CD4-positive, alpha-beta T cell treated with Interleukin-1 beta for 1 hour (primary cell): ENCODE results near the gene AKT3.
"Not testable (repeated sequence)": the region's sequence is repeated elsewhere in the genome, so short reads cannot be mapped to it uniquely, and the experiment has no call there.

ENCODE experiments used
- DNase-seq, 2 donors: peaks; one replicate each; pipeline ENCODE4 v3.0.0-alpha.2; 2020 to 2022

The AKT3 gene

DNA sequence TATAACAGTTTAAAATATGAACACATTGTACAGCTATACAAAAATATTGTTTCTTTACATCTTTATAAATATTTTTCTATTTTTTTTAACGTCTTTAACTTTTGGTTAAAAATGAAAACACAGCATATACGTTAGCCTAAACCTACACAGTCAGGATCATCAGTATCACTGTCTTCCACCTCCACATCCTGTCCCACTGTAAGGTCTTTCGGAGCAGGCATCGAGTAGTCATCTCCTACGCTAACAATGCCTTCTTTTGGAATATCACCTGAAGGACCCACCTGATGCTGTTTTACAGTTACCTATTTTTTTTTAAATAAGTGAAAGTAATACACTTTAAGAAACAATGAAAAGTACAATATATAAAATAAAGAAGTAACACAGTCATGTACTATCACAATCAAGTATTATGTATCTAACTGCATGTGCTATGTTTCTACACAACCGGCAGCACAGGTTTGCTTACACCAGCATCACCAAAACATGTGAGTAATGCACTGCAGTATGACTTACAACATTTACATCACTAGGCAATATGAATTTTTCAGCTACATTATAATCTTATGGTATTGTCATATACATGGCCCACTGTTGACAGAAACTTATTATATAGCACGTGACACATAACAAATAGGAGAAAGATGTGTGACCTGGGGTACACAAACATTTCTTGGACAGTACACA is 254.4 kb downstream of the AKT3 start:
- DNase-seq = peak in 1 of 2 donors; percentile 14

DNA sequence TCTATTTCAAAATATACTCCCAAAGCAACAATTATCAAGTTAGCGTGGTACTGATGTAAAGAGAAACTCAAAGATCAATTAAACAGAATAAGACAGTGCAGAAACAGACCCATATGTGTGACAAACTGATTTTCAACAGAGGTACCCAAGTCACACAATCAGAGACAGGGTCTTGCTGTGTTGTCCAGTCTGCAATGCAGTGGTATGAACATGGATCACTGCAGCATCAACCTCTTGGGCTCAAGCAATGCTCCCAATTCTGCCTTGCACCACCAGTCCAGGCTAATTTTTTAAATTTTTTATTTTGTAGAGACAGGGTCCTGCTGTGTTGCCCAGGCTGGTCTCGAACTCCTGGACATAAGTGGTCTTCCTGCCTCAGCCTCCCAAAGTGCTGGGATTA is 255.6 kb downstream of the AKT3 start:
- DNase-seq = no peak

- not testable (repeated sequence) for DNase-seq
Measured at GRCh38 chr1:243589286-243589685, 260.8 kb downstream of the AKT3 start.

DNA sequence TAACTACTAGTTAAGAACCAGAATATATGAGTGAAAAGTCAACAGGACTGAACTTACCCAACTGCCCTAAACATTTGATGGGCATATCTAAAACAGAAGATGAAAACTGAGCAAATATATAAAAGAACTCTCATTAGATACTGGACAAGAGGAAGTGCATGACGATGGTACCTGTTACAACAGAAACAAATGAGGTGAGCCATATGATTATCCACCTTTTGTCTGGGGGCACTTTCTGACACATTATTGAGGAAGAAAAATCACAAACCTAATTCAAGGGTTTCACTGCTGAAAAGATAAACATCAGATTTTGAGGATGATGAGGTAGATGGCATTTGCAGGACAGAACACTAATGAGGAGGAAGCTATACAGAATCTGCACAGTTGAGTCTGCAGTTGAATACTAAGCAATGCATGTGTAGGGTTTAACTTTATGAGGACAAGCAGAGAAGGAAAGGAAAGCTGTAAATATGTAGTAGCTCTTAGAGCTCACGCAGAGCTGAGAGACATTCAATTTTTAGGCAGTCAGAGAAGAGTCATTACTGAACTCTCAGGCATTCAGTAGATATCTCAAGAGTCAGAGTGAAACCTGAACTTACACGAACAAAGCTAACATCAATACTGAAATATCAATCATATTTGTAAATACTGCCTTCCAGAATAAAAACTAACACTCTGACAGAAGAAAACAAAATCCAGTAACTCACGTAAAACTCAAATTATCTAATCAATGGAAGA is 262.1 kb downstream of the AKT3 start:
- no peak for DNase-seq

DNA sequence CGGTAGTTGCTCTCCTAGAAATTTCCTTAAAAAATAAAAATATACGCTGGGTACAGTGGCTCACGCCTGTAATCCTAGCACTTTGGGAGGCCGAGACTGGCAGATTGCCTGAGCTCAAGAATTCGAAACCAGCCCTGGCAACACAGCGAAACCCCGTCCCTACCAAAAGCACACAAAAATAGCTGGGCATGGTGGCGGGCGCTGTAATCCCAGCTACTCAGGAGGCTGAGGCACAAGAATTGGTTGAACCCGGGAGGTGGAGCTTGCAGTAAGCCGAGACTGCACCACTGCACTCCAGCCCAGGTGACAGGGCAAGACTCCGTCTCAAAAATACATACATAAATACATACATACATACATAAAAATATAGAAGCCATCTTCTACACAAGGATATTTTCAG is 262.8 kb downstream of the AKT3 start:
- DNase-seq = no peak

- no peak for DNase-seq
Measured at GRCh38 chr1:243585982-243586381, 264.1 kb downstream of the AKT3 start.

GRCh38 chr1:243582326-243582725 is 267.7 kb downstream of the AKT3 start:
- DNase-seq = no peak

DNA sequence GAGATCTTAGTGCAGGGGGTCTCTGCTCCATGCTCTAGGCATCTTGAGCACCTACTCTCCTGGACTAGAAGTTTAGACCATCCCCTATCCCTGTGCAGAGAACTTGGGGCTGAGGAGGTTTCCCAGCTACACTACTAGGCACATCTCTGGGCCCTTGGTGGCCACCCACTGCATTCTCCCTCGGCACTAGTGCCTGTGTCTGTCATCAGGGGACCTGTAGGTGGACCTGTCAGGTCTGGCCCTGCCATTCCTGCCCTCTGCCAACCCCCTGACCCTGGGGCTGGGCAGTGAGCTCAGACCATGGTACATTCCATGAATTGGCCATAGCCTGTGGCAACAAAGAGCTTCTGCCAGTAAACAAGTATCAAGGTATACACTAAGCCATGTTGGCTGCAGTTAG is 269.1 kb downstream of the AKT3 start:
- no peak for DNase-seq

- DNase-seq = no peak
Measured at GRCh38 chr1:243580072-243580471, 270.0 kb downstream of the AKT3 start.

GRCh38 chr1:243575070-243575469 is 275.0 kb downstream of the AKT3 start:
- no peak for DNase-seq

GRCh38 chr1:243572940-243573339 is 277.1 kb downstream of the AKT3 start:
- no peak for DNase-seq

DNA sequence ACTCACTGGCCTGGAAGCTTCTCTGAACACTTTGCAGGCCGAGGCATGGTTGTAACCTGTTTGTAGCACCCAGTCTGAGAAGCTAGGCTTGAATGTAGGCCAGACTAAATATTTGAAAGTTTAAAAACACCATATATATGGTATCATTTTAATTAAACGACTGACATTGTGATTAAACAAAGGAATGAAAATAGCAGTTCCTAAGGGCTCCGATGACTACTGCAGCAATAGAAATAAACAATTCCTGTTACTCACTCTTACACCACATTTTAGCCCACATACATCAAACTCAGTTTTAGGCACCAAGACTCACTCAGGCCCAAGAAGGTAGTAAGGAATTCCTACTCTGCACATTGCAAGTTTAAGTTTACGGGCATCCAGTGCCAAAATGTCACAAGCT is 281.2 kb downstream of the AKT3 start:
- DNase-seq = no peak

GRCh38 chr1:243564814-243565213 is 285.2 kb downstream of the AKT3 start:
- DNase-seq = no peak

DNA sequence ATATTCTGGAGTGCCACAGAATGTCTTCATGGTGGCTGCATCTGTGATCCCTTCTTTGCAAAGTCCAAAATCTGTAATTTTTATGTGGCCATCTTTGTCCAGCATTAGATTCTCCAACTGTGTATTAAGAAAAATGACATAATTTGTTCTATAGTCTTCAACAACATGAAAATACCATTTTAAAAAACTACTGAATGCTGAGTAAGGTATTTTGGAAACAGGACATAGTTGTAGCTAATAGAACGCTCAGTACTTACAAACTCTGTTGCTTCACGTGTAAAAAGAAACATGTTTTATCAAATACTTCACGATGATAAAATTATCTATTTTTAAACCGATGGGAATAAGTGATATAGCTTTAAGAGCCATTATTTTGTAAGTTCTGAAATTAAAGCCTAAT is 286.3 kb downstream of the AKT3 start:
- no peak for DNase-seq

DNA sequence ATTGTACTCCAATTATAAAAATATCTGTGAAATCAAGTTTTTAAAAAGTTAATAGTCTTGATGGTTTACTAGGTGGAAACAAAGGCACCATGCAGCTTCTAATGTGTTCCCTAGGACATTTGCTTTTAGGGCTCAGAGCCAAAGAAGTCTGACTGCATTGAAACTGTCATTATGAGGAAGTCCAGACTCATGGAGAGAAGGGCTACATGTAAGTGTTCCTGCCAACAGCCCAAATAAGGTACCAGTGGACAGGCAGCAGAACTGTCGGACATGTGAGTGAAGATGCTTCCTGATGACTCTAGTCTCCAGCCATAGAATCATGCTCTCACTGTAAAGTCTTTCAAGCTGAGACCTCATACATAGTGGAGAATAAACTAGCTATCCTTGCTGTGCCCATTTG is 287.6 kb downstream of the AKT3 start:
- no peak for DNase-seq

DNA sequence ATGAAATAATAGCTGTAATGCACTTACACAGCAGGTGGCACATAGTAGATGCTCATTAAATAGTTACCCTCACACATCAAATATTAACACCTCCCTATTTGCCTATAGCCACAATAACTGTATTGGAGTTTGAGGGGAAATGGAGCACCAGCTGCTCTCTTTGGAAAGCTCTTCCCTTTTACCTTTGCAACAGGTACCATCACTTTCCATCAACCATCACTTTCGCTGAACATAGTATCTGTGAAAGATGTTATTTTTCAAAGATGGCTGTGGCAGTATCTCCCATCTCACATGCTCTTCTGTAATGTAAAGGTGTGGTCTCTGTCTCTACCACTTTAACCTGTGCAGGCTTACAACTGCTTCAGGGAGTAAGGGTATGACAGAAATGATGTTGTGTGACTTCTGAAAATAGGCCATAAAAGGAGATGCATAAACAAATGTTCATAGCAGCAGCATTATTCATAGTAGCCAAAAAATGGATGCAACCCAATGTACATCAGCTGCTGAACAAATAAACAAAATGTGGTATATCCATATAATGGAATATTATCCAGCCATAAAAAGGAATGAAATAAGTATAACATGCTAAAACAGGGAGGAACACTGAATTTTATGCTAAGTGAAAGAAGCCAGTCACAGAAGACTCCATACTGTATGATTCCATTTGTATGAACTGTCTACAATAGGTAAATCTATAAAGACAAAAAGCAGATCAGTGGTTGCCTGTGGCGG is 288.3 kb downstream of the AKT3 start:
- no peak for DNase-seq

GRCh38 chr1:243559575-243560162 is 290.4 kb downstream of the AKT3 start:
- no peak for DNase-seq

- no peak for DNase-seq
Measured at GRCh38 chr1:243558576-243558975, 291.5 kb downstream of the AKT3 start.

DNA sequence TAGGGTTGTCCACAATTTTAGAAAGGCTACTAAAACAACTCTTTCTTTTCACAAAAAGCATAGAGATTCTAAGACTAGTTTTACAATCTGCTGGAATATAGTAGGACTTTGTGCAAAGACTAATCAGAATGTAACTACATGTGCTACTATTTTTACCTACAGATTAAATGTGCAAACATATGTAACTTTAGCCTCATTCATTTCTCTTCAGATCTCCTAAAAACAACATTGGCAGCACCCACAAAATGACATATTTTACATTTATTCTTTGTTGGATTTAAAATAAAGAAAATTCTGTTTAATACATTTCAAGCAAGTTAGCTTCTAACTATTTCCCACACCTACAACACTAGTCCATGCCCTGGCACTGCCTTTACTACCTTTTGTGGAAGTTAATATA is 292.2 kb downstream of the AKT3 start:
- DNase-seq = no peak

DNA sequence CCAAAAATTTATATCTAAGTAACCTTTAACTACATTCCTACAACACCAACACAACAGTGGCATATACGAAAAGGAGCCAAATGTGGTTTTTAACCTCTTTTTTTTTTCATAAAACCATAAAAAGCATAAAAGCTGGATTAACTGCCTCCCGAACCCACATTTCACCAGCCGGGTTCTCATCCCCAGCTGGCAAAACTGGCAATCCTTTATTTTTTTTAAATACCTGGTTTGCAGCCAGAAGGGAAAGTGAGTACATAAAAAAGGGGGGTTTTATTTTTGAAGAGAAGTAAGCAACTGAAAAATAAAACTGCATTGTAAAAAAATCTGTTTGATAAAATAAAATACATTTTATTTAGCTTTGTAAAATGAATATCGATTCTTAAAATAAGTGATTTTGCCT is 295.4 kb downstream of the AKT3 start:
- no peak for DNase-seq

DNA sequence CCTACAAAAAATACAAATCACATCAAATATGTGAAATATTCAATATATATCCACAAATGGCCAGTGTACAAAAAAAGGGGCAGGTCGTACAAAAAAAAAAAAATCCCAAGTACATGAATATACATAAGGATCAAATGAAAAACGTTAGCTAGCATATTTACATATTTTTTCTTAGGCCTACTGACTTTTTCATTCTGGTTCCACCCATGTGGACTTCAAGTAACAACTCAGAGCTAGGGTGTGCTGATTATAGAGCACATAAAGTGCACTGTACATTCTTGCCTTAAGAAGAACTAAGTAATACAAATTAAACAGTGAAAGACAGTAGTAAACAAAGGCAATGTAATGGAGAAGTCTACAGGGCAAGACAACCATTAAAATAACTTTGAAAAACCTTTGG is 297.0 kb downstream of the AKT3 start:
- no peak for DNase-seq

DNA sequence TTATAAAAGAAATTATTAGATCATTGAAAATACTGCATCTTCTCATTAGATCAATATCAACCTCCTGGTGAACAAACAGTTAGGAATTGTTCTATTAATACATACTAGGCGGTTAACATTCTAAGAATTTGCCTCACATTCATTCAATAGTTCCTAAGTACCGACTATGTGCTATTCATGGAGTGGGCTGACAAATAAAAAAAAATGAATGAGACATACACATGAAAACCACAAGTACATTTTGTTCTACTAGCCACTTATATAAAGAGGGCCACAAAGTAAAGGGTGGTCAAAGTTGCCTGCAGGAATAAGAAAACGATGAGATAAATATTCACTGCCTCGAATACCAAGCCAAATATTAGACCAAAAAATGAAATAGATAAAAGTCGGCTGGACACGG is 299.8 kb downstream of the AKT3 start:
- DNase-seq = no peak

DNA sequence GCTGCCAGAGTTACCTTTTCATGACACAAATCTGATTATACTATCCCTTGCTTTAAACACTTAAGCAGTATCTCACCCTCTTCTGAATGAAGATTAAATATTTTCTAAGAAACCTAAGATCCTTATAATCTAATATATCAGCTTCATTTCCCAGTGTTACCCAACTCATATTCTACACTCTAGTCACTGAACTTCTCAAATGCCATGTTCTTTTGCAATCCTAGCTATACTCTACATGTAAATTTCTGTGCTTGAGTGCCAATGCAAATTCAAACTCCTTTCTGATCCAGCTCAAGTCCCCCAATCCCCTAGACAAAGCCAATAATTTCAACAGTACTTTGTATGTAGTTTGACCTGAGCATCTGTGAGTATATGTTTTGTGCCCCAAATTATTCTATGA is 300.3 kb downstream of the AKT3 start:
- no peak for DNase-seq

DNA sequence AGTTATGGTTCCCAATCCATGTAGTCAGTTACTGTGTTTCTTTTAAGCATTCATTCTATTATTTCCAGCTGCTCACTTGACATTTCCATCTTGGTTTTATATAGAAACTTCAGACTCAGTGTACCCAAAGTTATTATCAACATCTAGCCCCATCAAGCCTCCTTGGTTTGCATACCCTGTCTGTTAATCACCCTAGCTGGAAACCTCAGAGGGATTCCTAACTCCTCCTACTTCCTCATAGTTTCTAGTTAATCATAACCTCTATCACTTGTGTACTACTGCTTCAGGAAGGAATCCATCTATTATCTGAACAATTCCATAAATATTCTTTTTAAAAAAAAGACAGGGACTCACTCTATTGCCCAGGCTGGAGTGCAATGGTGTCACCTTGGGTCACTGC is 300.9 kb downstream of the AKT3 start:
- DNase-seq = no peak
